Superior temporal gyrus (tissue), 1 donor: ENCODE data around the gene WDR87.

Source experiments
- DNase-seq: peaks from one replicate; pipeline ENCODE4 v3.0.0-alpha.2; 2016; ENCODE audit errors: extremely low spot score

The WDR87 gene

DNA sequence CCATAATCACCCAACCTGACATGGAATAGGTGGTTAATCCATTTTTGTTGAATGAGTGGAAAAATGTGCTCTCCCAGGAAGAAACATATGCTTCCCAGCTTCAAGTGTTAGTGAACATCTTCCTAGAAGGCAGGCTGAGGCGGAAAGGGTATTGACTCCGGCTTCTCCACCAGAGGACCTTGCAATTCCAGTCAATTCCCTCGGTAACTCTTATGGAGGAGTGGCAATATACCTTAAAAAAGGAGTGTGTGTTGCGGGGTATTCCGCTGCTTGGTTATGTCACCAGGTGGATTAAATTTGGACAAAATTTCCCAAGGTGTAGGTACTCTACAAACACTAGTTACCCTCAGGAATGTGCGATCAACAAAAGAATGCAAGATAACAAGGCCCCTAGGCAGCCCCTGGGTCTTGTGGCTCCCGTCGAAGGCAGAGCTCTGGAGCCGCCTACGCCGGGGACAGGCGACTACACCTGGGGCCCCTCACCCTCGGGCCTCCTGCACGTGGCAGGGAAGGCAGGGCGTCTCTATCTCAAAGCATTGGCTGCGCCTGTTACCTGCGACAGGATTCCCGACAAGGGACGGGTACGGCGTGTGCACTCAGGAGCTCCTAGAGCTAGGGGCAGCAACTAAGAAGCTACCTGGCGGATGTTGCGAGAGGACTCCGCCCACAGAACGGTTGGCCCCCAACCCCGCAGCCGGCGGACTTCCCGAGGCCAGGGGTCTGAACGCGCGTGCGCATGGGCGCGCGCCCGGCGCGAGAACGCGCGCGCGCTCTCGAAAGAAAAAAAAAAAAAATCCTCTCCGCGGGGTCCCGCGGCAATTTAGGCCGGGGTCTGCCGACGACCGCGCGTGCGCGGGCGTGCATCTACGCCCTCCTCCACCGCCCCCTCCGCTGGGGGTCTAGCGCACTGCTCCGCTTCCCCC lies at the start of gene WDR87:
WDR87 (minus strand) TSS at position 649 of the 923 bp plus-strand sequence. CDS start 8,355 bp downstream, outside the sequence.
- DNase-seq = peak; percentile 16

GRCh38 chr19:37955986-37956385 lies 49.6 kb upstream of the WDR87 start:
- DNase-seq = no peak

DNA sequence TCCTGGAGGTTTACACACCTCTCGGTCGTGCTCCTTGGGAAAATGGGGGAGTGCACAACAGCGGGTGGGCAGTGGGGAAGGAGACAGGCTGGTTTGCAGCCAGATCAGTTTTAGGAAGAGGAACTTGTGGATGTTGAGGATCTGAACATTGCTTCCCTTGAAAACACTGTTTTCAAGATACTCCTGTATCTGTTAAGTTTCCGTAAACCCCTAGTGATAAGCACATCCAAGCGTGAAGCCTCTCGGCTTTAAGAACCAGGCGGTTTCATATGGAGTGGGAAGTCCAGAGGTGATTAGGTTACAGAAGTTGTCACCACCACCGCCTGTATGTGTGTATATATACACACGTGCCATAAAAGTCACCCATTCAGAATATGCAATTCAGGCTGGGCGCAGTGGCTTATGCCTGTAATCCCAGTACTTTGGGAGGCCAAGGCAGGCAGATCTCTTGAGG lies 48.1 kb upstream of the WDR87 start:
- DNase-seq = no peak

DNA sequence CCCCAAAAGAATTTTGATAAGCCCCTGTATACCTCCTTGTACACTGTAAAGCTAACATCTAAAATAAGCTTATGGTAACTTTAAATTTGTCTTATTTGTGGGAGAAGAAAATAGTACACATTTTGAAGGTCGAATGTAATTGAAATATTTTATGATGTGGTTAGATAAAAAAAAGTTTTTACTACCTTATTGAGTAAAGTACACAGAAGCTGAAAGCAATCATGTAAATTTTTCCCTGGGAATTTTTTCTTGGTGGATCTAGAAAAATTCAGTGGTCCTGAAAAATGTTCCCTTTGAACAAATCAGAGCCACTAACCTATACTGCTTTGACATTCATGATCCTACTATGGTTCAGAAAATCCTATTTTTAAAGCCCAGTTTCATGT lies 47.5 kb upstream of the WDR87 start:
- DNase-seq = no peak

DNA sequence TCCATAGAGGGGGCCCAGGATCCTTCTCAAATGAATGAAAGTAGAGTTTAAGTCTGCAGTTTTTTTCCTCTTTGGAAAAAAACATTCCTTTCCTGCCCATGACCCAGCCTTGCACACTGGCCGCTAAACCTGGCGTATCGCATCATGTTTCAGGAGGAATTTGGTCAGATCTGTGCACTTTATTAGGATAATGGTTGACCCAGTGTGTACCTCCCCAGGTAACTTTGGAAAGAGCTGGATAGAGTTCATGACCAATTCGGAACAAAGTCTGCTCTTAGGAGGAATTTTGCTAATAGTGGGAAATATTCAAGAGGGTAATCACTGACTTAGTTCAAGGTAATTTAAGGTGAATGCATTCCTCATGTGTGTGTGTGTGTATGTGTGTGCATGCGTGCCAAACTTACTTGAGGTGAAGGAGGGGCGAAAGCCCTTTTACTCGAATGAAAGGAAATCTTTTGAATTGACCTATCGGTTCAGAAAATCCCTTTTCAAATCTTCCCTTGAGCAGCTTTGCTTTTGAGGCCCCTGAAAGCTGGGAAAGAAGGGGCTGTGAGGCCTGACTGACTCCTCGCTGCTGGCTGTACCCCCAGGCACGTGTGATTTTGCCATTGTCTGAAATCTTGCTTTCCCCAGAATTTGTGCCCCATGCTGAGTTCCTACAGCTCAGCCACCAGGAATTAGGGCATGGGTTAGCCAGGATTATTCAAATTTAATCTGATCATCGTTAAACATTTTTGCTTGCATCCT lies 47.0 kb upstream of the WDR87 start:
- no peak for DNase-seq

DNA sequence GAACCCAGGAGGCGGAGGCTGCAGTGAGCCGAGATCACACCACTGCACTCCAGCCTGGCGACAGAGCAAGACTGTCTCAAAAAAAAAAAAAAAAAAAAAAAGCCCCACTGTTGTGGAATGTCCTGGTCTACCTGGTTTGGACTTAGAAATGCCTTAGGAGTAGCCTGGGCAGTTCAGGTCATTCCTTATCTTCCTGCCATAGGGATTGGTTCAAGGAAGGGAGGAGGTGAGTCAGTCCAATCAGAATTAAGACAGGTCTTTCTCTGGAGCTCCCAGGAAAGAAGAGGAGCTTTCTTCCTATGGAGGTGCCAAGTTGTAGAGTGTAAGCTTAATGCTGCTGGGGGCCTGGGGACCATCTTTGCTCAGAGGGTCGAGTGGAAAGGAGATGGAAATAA lies 45.4 kb upstream of the WDR87 start:
- no peak for DNase-seq

DNA sequence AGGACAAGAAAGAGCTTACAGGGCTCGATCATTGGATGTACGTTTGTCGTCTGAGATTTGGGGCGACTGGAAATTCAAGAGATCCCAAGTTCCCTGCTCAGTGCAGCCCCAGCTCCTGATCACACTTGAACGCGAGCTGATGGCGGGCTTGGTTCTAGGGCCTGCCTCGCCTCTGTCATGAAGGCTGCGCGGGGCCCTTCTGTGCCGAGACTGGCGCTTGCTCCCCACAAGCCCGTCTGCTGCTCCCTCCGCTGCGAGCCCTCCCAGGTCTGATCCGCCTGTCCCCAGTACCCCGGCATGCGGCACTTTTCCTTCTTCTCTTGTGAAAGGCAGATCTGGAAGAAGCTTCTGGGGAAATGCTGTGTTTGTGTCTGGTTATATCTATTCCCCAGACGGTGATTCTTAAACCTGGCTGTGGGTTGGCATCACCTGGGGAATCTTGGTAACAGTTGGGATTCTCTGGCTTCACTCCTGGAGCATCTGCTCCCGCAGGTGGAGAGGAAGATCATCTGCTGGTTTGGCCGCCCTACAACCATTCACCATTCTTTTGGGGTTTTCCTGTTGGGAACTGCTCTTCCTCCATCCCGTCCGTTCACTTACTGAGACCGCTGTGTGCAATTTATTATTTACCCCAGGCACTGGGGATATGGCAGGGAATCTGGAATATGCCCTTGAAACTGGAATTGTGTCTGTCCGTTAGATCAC lies 44.2 kb upstream of the WDR87 start:
- DNase-seq = no peak

GRCh38 chr19:37948362-37948761 lies 42.0 kb upstream of the WDR87 start:
- DNase-seq = no peak

DNA sequence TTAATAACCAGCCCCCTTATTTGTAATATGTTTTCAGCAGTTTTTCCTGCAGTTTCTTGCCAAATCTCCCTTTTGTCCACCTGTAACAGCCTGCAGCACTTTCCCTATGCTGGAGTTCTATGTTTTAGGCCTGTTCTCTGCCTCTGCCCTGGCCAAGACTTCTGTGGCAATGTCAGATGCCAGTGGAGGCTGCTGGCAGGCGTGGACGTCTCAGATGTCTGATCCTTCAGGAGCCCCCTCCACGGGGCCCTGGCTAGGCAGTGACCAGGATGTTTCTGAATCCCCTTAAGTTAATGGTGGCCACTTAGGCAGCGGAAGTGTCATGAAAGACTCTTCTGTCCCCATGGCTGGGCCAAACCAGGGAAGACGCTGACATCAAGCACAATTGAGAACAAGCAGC lies 41.4 kb upstream of the WDR87 start:
- no peak for DNase-seq

DNA sequence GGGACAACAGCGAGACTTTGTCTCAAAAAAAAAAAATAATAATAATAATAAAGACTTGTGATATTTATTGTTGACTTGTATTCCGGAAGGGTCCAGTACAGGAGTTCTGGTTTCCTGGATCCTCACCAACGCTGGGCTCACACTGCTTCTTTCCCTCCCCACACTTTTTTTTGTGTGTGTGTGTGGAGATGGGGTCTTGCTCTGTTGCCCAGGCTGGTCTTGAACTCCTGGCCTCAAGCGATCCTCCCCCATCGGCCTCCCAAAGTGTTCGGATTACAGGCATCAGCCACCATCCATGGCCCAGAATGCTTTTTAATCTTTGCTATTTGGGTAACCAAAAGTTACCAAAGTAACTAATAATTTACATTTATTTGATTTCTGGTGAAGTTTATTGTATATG lies 39.7 kb upstream of the WDR87 start:
- no peak for DNase-seq

GRCh38 chr19:37943480-37943879 lies 37.1 kb upstream of the WDR87 start:
- DNase-seq = no peak

- no peak for DNase-seq
These were observed 36.1 kb upstream of the WDR87 start for GRCh38 chr19:37942516-37942902.

DNA sequence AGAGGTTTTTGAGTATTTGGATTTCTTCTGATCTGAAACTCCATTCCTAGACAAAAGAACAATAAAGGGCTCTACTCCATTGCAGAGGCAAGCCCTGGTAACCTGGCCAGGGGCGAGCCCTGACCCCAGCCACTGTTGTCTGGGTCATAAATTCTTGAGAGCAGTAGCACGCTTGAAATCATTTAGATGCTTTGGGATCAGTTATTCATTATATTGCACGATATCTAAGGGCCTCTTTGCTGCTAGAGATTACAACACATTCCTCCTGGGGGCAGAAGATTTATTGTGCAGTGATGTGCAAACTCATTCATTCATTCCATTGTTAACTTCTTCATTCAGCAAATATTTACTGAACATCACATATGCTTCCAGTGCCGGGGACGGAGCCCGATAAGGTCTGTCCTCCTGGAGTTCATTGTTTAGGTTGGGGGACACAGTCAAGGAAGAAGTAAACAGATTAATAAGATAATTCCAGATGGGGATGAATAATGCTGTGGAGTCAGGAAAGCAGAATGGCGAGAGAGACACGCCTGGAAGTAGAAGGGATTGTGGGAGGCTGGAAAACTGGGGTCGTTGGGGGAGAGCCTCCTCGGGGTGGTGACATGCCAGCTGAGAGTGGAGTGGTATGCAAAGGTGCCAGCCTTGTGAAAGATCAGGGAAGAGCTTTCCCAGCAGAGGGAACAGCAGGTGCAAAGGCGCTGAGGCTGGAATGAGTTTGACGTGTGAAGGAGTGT lies 35.6 kb upstream of the WDR87 start:
- DNase-seq = no peak

- DNase-seq = no peak
These were observed 32.0 kb upstream of the WDR87 start for GRCh38 chr19:37938353-37938752.

- no peak for DNase-seq
These were observed 30.5 kb upstream of the WDR87 start for GRCh38 chr19:37936886-37937285.

DNA sequence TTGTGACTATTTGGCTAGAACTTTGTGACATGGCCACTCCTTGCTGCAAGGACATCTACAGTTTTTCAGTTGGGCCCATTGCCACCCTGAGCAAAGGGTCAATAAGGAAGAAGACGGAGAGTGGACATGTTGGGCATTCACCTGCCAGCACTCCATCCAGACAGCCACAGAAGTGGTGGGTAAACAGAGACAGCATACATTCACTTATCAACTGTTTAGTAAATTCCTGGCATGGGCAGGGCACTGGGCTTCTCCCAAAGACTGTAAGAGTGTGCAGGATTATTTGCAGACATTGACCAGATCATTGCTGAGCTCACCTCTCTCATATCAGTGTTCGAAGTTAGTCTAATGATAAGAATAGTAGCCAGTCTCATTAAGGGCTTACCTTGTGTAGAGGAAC lies 29.8 kb upstream of the WDR87 start:
- DNase-seq = no peak

DNA sequence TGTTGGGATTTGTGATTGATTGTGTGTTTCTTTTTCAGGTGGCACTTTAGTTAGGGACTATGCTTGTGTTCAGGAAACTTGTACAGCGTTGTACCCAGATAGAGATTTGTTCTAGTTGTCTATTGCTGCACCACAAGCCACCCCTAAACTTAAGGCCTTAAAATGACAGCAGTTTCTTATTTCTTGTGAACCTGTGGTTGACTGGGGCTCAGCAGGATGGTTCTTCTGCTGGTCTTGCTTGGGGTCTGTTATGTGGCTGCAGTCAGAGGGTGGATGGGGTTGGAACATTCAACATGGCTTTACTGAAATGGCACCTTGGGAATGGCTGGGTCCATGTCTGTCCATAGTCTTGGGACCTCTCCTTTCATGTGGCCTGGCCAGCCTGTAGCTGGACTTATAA lies 28.9 kb upstream of the WDR87 start:
- no peak for DNase-seq

DNA sequence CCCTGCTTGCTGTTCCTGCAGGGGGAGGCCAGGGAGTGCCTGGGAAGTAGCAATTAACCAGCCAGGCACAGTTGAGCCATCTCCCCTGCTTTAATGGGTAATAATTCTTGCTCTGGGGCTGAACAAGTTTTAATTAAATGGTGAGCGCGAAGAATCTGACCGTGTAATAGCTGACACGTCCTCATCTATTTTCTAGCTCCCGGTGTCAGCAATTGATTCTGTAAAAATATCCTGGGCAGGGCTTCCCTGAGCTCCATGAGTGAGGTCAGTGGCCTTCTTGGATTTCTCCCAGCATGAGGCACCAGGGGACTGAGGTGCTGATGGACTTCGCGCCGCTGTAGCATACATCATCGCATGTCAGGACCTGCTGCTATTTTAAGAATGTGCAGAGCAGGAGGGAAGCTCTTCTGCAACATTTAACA lies 27.6 kb upstream of the WDR87 start:
- DNase-seq = no peak

GRCh38 chr19:37932985-37933936 lies 26.9 kb upstream of the WDR87 start:
- DNase-seq = no peak

- DNase-seq = peak; percentile 53
These were observed 25.7 kb upstream of the WDR87 start for GRCh38 chr19:37931881-37932655.
